ENCODE measurements around the gene PHLDB3.
"Not testable (repeated sequence)": the region's sequence is repeated elsewhere in the genome, so short reads cannot be mapped to it uniquely, and the experiment has no call there.

Gene PHLDB3

DNA sequence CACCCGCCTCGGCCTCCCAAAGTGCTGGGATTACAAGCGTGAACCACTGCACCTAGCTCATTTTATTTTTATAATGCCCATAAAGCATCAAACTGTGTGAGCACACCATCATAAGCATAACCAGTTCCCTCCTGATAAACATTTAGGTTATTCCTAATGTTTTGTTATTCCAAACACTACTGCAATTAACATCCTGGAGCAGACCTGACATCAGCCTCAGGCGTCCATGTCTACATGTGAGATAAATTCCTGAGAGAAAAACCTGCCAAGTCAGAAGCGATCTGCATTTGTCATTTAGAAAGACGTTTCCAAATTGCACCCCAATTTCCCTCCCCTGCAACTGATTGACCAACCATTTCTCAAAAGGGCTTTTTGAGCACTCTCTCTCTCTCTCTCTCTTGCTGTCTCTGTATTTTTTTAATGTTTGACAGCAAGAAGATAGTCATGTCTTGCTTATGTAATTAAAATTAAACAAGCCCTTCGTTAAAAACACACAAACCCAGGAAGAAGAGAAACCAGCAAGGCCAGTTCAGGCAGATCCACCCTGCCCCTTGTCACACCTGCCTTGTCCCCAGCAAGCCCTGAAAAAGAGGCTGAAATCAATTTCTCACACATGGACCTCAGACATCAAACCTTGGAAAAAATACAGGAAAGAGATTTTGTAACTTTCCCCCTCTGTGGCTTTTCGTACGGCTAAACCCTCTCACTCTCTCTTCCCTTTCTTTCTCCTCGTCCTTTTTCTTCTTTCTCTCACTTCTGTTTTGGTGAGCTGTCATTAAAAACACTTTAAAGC, 49.0 kb downstream of the PHLDB3 start:
- Histone ChIP-seq H3K9me3 (ENCODE audit: low read depth, low read length) (no peaks in the 10 kb centered on the region), H3K36me3 (ENCODE audit: insufficient read depth, low read length) (no peaks in the 10 kb centered on the region), H3K4me3 (no peak overlapping the region), H3K27ac (no peak overlapping the region), H3K9ac (ENCODE audit: insufficient read length) (no peak overlapping the region)
- no peak for TF ChIP-seq EZH2 (IDR thresholded peaks at IDR 0.05)
- TF ChIP-seq FOXP2 (optimal IDR thresholded peaks at IDR 0.05; ENCODE audit: control extremely low read depth, extremely low read length, insufficient read depth): no peak
- no peak for TF ChIP-seq POLR2AphosphoS5 (IDR thresholded peaks at IDR 0.05; ENCODE audit: borderline replicate concordance, low read depth, low read length)
- DNase-seq (ENCODE audit: low read depth, low spot score): no peak

DNA sequence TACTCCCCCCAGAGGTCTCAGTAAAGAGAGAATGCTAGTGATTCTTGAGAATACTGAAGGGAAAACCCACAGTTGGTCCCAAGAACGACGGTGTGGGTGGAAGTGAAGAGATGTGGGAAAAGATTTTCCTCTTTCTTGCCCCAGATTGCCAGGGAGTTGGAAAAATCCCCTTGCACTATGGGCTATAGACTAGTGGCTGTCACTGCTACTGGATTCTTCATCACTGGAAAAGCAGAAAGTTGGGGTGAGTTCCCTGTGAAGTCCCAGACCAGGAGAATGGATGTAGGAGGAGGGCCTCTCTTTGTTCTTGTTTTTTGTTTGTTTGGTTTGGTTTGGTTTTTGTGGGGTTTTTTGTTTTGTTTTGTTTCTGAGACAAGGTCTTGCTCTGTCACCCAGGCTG, 50.5 kb downstream of the PHLDB3 start:
- Histone ChIP-seq H3K9me3 (ENCODE audit: low read depth, low read length) (no peaks in the 10 kb centered on the region), H3K36me3 (ENCODE audit: insufficient read depth, low read length) (no peaks in the 10 kb centered on the region), H3K4me3 (no peak overlapping the region), H3K9ac (ENCODE audit: insufficient read length) (no peak overlapping the region), H3K27ac (no peak overlapping the region)
- DNase-seq (ENCODE audit: low read depth, low spot score): no peak
- TF ChIP-seq EZH2 (IDR thresholded peaks at IDR 0.05) (no peak), POLR2AphosphoS5 (IDR thresholded peaks at IDR 0.05; ENCODE audit: borderline replicate concordance, low read depth, low read length) (no peak), FOXP2 (optimal IDR thresholded peaks at IDR 0.05; ENCODE audit: control extremely low read depth, extremely low read length, insufficient read depth) (no peak)

DNA sequence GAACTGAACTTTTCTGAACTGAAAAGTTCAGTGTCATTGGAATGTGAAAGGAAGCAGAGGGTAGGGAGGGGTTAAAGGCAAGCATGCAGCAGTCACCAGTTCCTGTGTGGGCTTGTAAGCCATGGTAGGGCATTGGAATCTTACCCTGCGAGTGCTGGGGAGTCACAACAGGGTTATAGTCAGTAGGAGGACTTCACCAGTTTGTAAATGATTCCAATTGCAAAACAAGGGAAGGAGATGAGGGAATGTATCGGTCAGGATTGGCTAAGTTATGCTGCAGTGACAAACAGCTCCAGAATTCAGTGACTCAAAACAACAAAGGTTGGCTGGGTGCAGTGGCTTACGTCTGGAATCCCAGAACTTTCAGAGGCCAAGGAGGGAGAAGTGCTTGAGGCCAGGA, 52.0 kb downstream of the PHLDB3 start:
- Histone ChIP-seq H3K36me3 (ENCODE audit: insufficient read depth, low read length) (no peaks in the 10 kb centered on the region), H3K4me3 (no peak overlapping the region), H3K27ac (no peak overlapping the region), H3K9me3 (ENCODE audit: low read depth, low read length) (no peaks in the 10 kb centered on the region), H3K9ac (ENCODE audit: insufficient read length) (no peak overlapping the region)
- DNase-seq (ENCODE audit: low read depth, low spot score): no peak
- TF ChIP-seq EZH2 (IDR thresholded peaks at IDR 0.05) (no peak), FOXP2 (optimal IDR thresholded peaks at IDR 0.05; ENCODE audit: control extremely low read depth, extremely low read length, insufficient read depth) (no peak), POLR2AphosphoS5 (IDR thresholded peaks at IDR 0.05; ENCODE audit: borderline replicate concordance, low read depth, low read length) (no peak)

DNA sequence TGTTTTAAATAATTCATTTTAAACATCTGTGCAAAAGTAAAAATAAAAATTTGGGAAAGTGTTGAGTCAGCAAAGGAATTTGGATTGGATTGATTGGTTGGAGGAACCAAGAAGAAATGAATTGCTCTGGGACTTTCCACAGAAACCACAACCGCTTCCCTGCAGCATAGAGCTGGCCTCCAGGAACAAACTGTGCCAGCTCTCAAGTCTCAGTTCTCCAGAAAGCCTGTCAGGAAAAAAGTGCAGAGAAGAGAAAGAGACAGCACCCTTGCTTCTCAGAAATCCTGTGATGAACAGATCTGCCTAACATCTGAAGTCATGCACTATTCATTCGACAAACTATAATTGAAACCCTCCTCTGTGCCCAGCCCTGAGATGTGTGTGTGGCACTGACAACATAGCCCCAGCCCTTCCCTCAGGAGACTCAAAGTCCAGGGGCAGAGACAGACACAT, 54.0 kb downstream of the PHLDB3 start:
- H3K9ac ChIP-seq (ENCODE audit: insufficient read length): no peak overlapping the region
- no peak for DNase-seq (ENCODE audit: low read depth, low spot score)
- no peak overlapping the region for H3K4me3 ChIP-seq
- H3K36me3 ChIP-seq (ENCODE audit: insufficient read depth, low read length): no peaks in the 10 kb centered on the region
- H3K9me3 ChIP-seq (ENCODE audit: low read depth, low read length): no peaks in the 10 kb centered on the region
- TF ChIP-seq FOXP2 (optimal IDR thresholded peaks at IDR 0.05; ENCODE audit: control extremely low read depth, extremely low read length, insufficient read depth): no peak
- TF ChIP-seq EZH2 (IDR thresholded peaks at IDR 0.05): no peak
- no peak overlapping the region for H3K27ac ChIP-seq

DNA sequence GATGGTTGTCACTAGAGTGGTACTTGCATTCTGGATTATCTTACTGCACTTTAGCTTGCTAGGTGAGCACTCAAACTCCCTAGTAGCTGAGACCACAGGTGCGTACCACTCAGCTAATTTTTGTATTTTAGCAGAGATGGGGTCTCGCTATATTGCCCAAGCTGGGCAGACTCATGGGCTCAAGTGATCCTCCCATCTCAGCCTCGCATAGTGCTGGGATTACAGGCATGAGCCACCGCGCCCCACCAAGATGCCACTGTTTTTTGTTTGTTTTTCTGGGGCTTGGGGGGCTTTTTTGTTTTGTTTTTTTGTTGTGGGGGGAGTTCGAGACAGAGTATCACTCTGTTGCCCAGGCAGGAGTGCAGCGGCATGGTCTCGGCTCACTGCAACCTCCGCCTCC, 56.9 kb downstream of the PHLDB3 start:
- Histone ChIP-seq H3K9ac (ENCODE audit: insufficient read length) (no peak overlapping the region), H3K9me3 (ENCODE audit: low read depth, low read length) (no peaks in the 10 kb centered on the region), H3K4me3 (no peak overlapping the region), H3K27ac (no peak overlapping the region), H3K36me3 (ENCODE audit: insufficient read depth, low read length) (no peaks in the 10 kb centered on the region)
- no peak for TF ChIP-seq POLR2AphosphoS5 (IDR thresholded peaks at IDR 0.05; ENCODE audit: borderline replicate concordance, low read depth, low read length)
- TF ChIP-seq FOXP2 (optimal IDR thresholded peaks at IDR 0.05; ENCODE audit: control extremely low read depth, extremely low read length, insufficient read depth): no peak
- TF ChIP-seq EZH2 (IDR thresholded peaks at IDR 0.05): no peak
- no peak for DNase-seq (ENCODE audit: low read depth, low spot score)

GRCh38 chr19:43446746-43447489, 57.6 kb downstream of the PHLDB3 start:
- Histone ChIP-seq H3K27ac (no peak overlapping the region), H3K9ac (ENCODE audit: insufficient read length) (no peak overlapping the region), H3K9me3 (ENCODE audit: low read depth, low read length) (no peaks in the 10 kb centered on the region), H3K36me3 (ENCODE audit: insufficient read depth, low read length) (no peaks in the 10 kb centered on the region), H3K4me3 (no peak overlapping the region)
- peak; percentile 28 for DNase-seq (ENCODE audit: low read depth, low spot score)
- TF ChIP-seq FOXP2 (optimal IDR thresholded peaks at IDR 0.05; ENCODE audit: control extremely low read depth, extremely low read length, insufficient read depth) (no peak), POLR2AphosphoS5 (IDR thresholded peaks at IDR 0.05; ENCODE audit: borderline replicate concordance, low read depth, low read length) (no peak), EZH2 (IDR thresholded peaks at IDR 0.05) (no peak)

DNA sequence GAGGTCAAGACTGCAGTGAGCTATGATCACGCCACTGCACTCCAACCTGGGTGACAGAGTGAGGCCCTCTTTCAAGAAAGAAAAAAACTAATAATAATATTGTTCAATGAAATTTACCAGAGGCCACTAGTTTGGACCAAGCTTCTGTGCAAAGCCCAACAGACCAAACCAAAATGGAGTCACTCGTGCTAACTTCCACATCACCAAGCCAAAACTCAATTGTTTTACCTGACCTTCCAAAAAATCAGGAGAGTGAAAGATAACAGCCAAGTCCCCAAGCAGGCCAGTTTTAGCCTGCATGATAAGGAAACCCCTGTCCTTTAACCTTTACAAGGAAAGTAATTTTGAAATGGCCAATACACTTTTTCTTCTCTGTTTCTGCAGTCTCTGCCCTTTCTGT, 59.1 kb downstream of the PHLDB3 start:
- DNase-seq (ENCODE audit: low read depth, low spot score): no peak
- no peak overlapping the region for H3K4me3 ChIP-seq
- H3K27ac ChIP-seq: no peak overlapping the region
- H3K9ac ChIP-seq (ENCODE audit: insufficient read length): no peak overlapping the region
- H3K36me3 ChIP-seq (ENCODE audit: insufficient read depth, low read length): no peaks in the 10 kb centered on the region
- no peaks in the 10 kb centered on the region for H3K9me3 ChIP-seq (ENCODE audit: low read depth, low read length)
- no peak for TF ChIP-seq FOXP2 (optimal IDR thresholded peaks at IDR 0.05; ENCODE audit: control extremely low read depth, extremely low read length, insufficient read depth)

- no peak overlapping the region for H3K9ac ChIP-seq (ENCODE audit: insufficient read length)
- H3K27ac ChIP-seq: no peak overlapping the region
- no peaks in the 10 kb centered on the region for H3K9me3 ChIP-seq (ENCODE audit: low read depth, low read length)
- H3K36me3 ChIP-seq (ENCODE audit: insufficient read depth, low read length): no peaks in the 10 kb centered on the region
- no peak for TF ChIP-seq EZH2 (IDR thresholded peaks at IDR 0.05)
- no peak for TF ChIP-seq FOXP2 (optimal IDR thresholded peaks at IDR 0.05; ENCODE audit: control extremely low read depth, extremely low read length, insufficient read depth)
- TF ChIP-seq POLR2AphosphoS5 (IDR thresholded peaks at IDR 0.05; ENCODE audit: borderline replicate concordance, low read depth, low read length): no peak
- H3K4me3 ChIP-seq: no peak overlapping the region
- no peak for DNase-seq (ENCODE audit: low read depth, low spot score)
Measured at GRCh38 chr19:43444531-43445287, 59.8 kb downstream of the PHLDB3 start.

GRCh38 chr19:43444091-43444490, 60.5 kb downstream of the PHLDB3 start:
- not testable (repeated sequence) for H3K9me3 ChIP-seq (ENCODE audit: low read depth, low read length); DNase-seq (ENCODE audit: low read depth, low spot score); H3K9ac ChIP-seq (ENCODE audit: insufficient read length); H3K27ac ChIP-seq; H3K36me3 ChIP-seq (ENCODE audit: insufficient read depth, low read length); H3K4me3 ChIP-seq

All from SK-N-MC (cell line).